ENCODE data around the gene SOX10.

Gene SOX10

GRCh38 chr22:37990301-37990700 is 5.9 kb upstream of the SOX10 start:
- peak overlapping the region; percentile 0 for H2BK5ac ChIP-seq (ENCODE audit: low read length)
- no peak overlapping the region for H2BK120ac ChIP-seq (ENCODE audit: low read depth, low read length)
- no peak overlapping the region for H3K4me2 ChIP-seq (ENCODE audit: insufficient read depth, low read length, poor library complexity, severe bottlenecking)
- no peak overlapping the region for H3K4ac ChIP-seq (ENCODE audit: low read length)
- WGBS, 2 donors (ENCODE audit: extremely low coverage in 2 of 2, insufficient read length in 2 of 2, insufficient replicate concordance in 1 of 2), result no CpG with 5 or more reads among the region's 5 CpGs
- H3K9ac ChIP-seq (ENCODE audit: low read depth, low read length, poor library complexity), result no peak overlapping the region
- no peak overlapping the region for H3K27ac ChIP-seq (replicated peaks; ENCODE audit: low read length)
- no peak overlapping the region for H2AFZ ChIP-seq (ENCODE audit: low read length)
- H2BK15ac ChIP-seq (ENCODE audit: low read length), result no peak overlapping the region
- peaks cover 0 to 6% of the 10 kb centered on the region in 2 donors for H3K4me1 ChIP-seq (ENCODE audit: control insufficient read depth in 2 of 2, insufficient read depth in 1 of 2, low read depth in 1 of 2, low read length in 2 of 2)
- peaks cover 2% of the 10 kb centered on the region for H3K79me1 ChIP-seq (ENCODE audit: low read depth, low read length)
- no peak overlapping the region for H2BK12ac ChIP-seq (ENCODE audit: low read length)
- H3K23ac ChIP-seq (ENCODE audit: low read depth, low read length, poor library complexity), result no peak overlapping the region
- H3K36me3 ChIP-seq (replicated peaks in 1 of 2; ENCODE audit: control insufficient read depth in 2 of 2, insufficient read depth in 2 of 2, low read length in 2 of 2), result peaks cover 0 to 4% of the 10 kb centered on the region in 2 donors
- H3K18ac ChIP-seq (ENCODE audit: low read length), result peak overlapping the region; percentile 15
- no peak overlapping the region for H2AK5ac ChIP-seq (ENCODE audit: low read depth, low read length)
- H3K27me3 ChIP-seq (ENCODE audit: control insufficient read depth in 3 of 3, insufficient read depth in 3 of 3, low read depth in 1 of 3, low read length in 3 of 3), result no peaks in the 10 kb centered on the region
- no peak for DNase-seq (ENCODE audit: low spot score)
- H3K14ac ChIP-seq (ENCODE audit: low read length), result no peak overlapping the region
- no peaks in the 10 kb centered on the region for H3K9me3 ChIP-seq (replicated peaks in 1 of 2; ENCODE audit: control insufficient read depth in 2 of 2, insufficient read depth in 1 of 2, low read depth in 1 of 2, low read length in 2 of 2)
- no peak overlapping the region for H4K8ac ChIP-seq (ENCODE audit: low read depth, low read length)
- H4K91ac ChIP-seq (ENCODE audit: low read depth, low read length, poor library complexity), result no peak overlapping the region
- no peak overlapping the region for H3K4me3 ChIP-seq (ENCODE audit: low read length in 2 of 2)

- Histone ChIP-seq H3K79me1 (ENCODE audit: low read depth, low read length) (peaks cover 2% of the 10 kb centered on the region), H3K36me3 (replicated peaks in 1 of 2; ENCODE audit: control insufficient read depth in 2 of 2, insufficient read depth in 2 of 2, low read length in 2 of 2) (peaks cover 0 to 4% of the 10 kb centered on the region in 2 donors), H3K4me3 (ENCODE audit: low read length in 2 of 2) (peak overlapping the region in 1 of 2 donors; percentile 51), H3K27ac (replicated peaks; ENCODE audit: low read length) (no peak overlapping the region), H2AFZ (ENCODE audit: low read length) (no peak overlapping the region), H2BK12ac (ENCODE audit: low read length) (no peak overlapping the region), H3K4me2 (ENCODE audit: insufficient read depth, low read length, poor library complexity, severe bottlenecking) (no peak overlapping the region), H4K8ac (ENCODE audit: low read depth, low read length) (no peak overlapping the region), H3K14ac (ENCODE audit: low read length) (no peak overlapping the region), H3K4me1 (ENCODE audit: control insufficient read depth in 2 of 2, insufficient read depth in 1 of 2, low read depth in 1 of 2, low read length in 2 of 2) (peaks cover 0 to 13% of the 10 kb centered on the region in 2 donors), H3K27me3 (ENCODE audit: control insufficient read depth in 3 of 3, insufficient read depth in 3 of 3, low read depth in 1 of 3, low read length in 3 of 3) (no peaks in the 10 kb centered on the region), H4K91ac (ENCODE audit: low read depth, low read length, poor library complexity) (no peak overlapping the region), H3K18ac (ENCODE audit: low read length) (no peak overlapping the region), H2BK120ac (ENCODE audit: low read depth, low read length) (no peak overlapping the region), H2BK5ac (ENCODE audit: low read length) (peak overlapping the region; percentile 0), H2AK5ac (ENCODE audit: low read depth, low read length) (no peak overlapping the region), H3K9ac (ENCODE audit: low read depth, low read length, poor library complexity) (no peak overlapping the region), H3K23ac (ENCODE audit: low read depth, low read length, poor library complexity) (no peak overlapping the region), H3K9me3 (replicated peaks in 1 of 2; ENCODE audit: control insufficient read depth in 2 of 2, insufficient read depth in 1 of 2, low read depth in 1 of 2, low read length in 2 of 2) (no peaks in the 10 kb centered on the region), H3K4ac (ENCODE audit: low read length) (no peak overlapping the region), H2BK15ac (ENCODE audit: low read length) (no peak overlapping the region)
- DNase-seq (ENCODE audit: low spot score), result no peak
- no CpG with 5 or more reads among the region's 14 CpGs for WGBS, 2 donors (ENCODE audit: extremely low coverage in 2 of 2, insufficient read length in 2 of 2, insufficient replicate concordance in 1 of 2)
These were observed 5.0 kb upstream of the SOX10 start for GRCh38 chr22:37989146-37990045.

GRCh38 chr22:37986371-37986770 is 2.0 kb upstream of the SOX10 start:
- Histone ChIP-seq H2BK15ac (ENCODE audit: low read length) (no peak overlapping the region), H4K8ac (ENCODE audit: low read depth, low read length) (no peak overlapping the region), H3K9me3 (replicated peaks in 1 of 2; ENCODE audit: control insufficient read depth in 2 of 2, insufficient read depth in 1 of 2, low read depth in 1 of 2, low read length in 2 of 2) (no peaks in the 10 kb centered on the region), H3K27ac (replicated peaks; ENCODE audit: low read length) (no peak overlapping the region), H3K4me1 (ENCODE audit: control insufficient read depth in 2 of 2, insufficient read depth in 1 of 2, low read depth in 1 of 2, low read length in 2 of 2) (peaks cover 0 to 19% of the 10 kb centered on the region in 2 donors), H3K4me3 (ENCODE audit: low read length in 2 of 2) (no peak overlapping the region), H3K36me3 (replicated peaks in 1 of 2; ENCODE audit: control insufficient read depth in 2 of 2, insufficient read depth in 2 of 2, low read length in 2 of 2) (peaks cover 0 to 4% of the 10 kb centered on the region in 2 donors), H2BK120ac (ENCODE audit: low read depth, low read length) (no peak overlapping the region), H3K27me3 (ENCODE audit: control insufficient read depth in 3 of 3, insufficient read depth in 3 of 3, low read depth in 1 of 3, low read length in 3 of 3) (peaks cover 0 to 22% (median 10%) of the 10 kb centered on the region in 3 experiments), H2BK5ac (ENCODE audit: low read length) (no peak overlapping the region), H3K23ac (ENCODE audit: low read depth, low read length, poor library complexity) (no peak overlapping the region), H3K4me2 (ENCODE audit: insufficient read depth, low read length, poor library complexity, severe bottlenecking) (no peak overlapping the region), H3K79me1 (ENCODE audit: low read depth, low read length) (no peaks in the 10 kb centered on the region), H2BK12ac (ENCODE audit: low read length) (no peak overlapping the region), H3K4ac (ENCODE audit: low read length) (no peak overlapping the region), H3K9ac (ENCODE audit: low read depth, low read length, poor library complexity) (no peak overlapping the region), H2AFZ (ENCODE audit: low read length) (no peak overlapping the region), H3K18ac (ENCODE audit: low read length) (peak overlapping the region; percentile 15), H4K91ac (ENCODE audit: low read depth, low read length, poor library complexity) (no peak overlapping the region), H2AK5ac (ENCODE audit: low read depth, low read length) (peak overlapping the region; percentile 85), H3K14ac (ENCODE audit: low read length) (peak overlapping the region; percentile 39)
- WGBS, 2 donors (ENCODE audit: extremely low coverage in 2 of 2, insufficient read length in 2 of 2, insufficient replicate concordance in 1 of 2), result no CpG with 5 or more reads among the region's 7 CpGs
- DNase-seq (ENCODE audit: low spot score), result no peak

- Histone ChIP-seq H2AK5ac (ENCODE audit: low read depth, low read length) (peak overlapping the region; percentile 85), H2BK5ac (ENCODE audit: low read length) (no peak overlapping the region), H3K4me1 (ENCODE audit: control insufficient read depth in 2 of 2, insufficient read depth in 1 of 2, low read depth in 1 of 2, low read length in 2 of 2) (peaks cover 0 to 19% of the 10 kb centered on the region in 2 donors), H3K27ac (replicated peaks; ENCODE audit: low read length) (no peak overlapping the region), H3K23ac (ENCODE audit: low read depth, low read length, poor library complexity) (no peak overlapping the region), H4K8ac (ENCODE audit: low read depth, low read length) (no peak overlapping the region), H2BK15ac (ENCODE audit: low read length) (no peak overlapping the region), H3K27me3 (ENCODE audit: control insufficient read depth in 3 of 3, insufficient read depth in 3 of 3, low read depth in 1 of 3, low read length in 3 of 3) (peaks cover 0 to 22% (median 10%) of the 10 kb centered on the region in 3 experiments), H3K4me3 (ENCODE audit: low read length in 2 of 2) (no peak overlapping the region), H3K9ac (ENCODE audit: low read depth, low read length, poor library complexity) (no peak overlapping the region), H4K91ac (ENCODE audit: low read depth, low read length, poor library complexity) (no peak overlapping the region), H3K79me1 (ENCODE audit: low read depth, low read length) (no peaks in the 10 kb centered on the region), H3K36me3 (replicated peaks in 1 of 2; ENCODE audit: control insufficient read depth in 2 of 2, insufficient read depth in 2 of 2, low read length in 2 of 2) (peaks cover 0 to 4% of the 10 kb centered on the region in 2 donors), H2BK12ac (ENCODE audit: low read length) (no peak overlapping the region), H2AFZ (ENCODE audit: low read length) (no peak overlapping the region), H3K4ac (ENCODE audit: low read length) (peak overlapping the region; percentile 30), H3K9me3 (replicated peaks in 1 of 2; ENCODE audit: control insufficient read depth in 2 of 2, insufficient read depth in 1 of 2, low read depth in 1 of 2, low read length in 2 of 2) (no peaks in the 10 kb centered on the region), H2BK120ac (ENCODE audit: low read depth, low read length) (no peak overlapping the region), H3K14ac (ENCODE audit: low read length) (no peak overlapping the region), H3K18ac (ENCODE audit: low read length) (peak overlapping the region; percentile 70), H3K4me2 (ENCODE audit: insufficient read depth, low read length, poor library complexity, severe bottlenecking) (no peak overlapping the region)
- WGBS, 2 donors (ENCODE audit: extremely low coverage in 2 of 2, insufficient read length in 2 of 2, insufficient replicate concordance in 1 of 2), result no CpG with 5 or more reads among the region's 27 CpGs
- DNase-seq (ENCODE audit: low spot score), result no peak
These were observed 1.5 kb upstream of the SOX10 start for GRCh38 chr22:37985751-37986281.

Measured in neuronal stem cell (in vitro differentiated cells).